ENCODE measurements around the gene HSCB.

HSCB gene

DNA sequence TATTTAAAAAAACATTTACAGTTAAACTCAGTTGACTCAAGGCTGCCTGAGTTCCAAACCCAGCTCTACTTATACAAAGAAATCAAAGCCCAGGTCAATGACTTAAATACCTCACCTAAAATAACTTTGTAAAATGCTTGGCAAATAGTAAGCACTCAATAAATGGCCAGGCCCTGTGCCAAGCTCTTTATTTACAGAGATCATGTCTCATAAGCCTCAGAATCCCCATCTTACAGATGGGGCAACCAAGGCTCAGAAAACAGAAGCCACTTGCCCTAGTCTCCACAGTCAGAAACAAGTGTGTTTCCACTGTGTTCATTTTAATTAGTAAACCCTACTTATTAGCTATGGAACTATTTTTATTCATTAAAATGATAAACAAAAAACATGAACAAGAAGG lies 31.7 kb upstream of the HSCB start:
- TF ChIP-seq, protein P1, sequence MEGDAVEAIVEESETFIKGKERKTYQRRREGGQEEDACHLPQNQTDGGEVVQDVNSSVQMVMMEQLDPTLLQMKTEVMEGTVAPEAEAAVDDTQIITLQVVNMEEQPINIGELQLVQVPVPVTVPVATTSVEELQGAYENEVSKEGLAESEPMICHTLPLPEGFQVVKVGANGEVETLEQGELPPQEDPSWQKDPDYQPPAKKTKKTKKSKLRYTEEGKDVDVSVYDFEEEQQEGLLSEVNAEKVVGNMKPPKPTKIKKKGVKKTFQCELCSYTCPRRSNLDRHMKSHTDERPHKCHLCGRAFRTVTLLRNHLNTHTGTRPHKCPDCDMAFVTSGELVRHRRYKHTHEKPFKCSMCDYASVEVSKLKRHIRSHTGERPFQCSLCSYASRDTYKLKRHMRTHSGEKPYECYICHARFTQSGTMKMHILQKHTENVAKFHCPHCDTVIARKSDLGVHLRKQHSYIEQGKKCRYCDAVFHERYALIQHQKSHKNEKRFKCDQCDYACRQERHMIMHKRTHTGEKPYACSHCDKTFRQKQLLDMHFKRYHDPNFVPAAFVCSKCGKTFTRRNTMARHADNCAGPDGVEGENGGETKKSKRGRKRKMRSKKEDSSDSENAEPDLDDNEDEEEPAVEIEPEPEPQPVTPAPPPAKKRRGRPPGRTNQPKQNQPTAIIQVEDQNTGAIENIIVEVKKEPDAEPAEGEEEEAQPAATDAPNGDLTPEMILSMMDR (IDR thresholded peaks at IDR 0.05; ENCODE audit: poor library complexity, severe bottlenecking), result no peak
- Histone ChIP-seq H3K27ac (ENCODE audit: poor library complexity, severe bottlenecking) (peak overlapping the region; percentile 98), H3K4me3 (ENCODE audit: severe bottlenecking) (no peak overlapping the region), H3K36me3 (ENCODE audit: low read depth) (peaks cover 59% of the 10 kb centered on the region), H3K27me3 (ENCODE audit: insufficient read depth, poor library complexity, severe bottlenecking) (no peaks in the 10 kb centered on the region), H3K9me3 (ENCODE audit: severe bottlenecking) (no peaks in the 10 kb centered on the region), H3K4me1 (ENCODE audit: insufficient read depth, poor library complexity, severe bottlenecking) (peaks cover 40% of the 10 kb centered on the region)
- DNase-seq (ENCODE audit: low spot score), result no peak
- no peak for ATAC-seq (ENCODE audit: low read depth)

DNA sequence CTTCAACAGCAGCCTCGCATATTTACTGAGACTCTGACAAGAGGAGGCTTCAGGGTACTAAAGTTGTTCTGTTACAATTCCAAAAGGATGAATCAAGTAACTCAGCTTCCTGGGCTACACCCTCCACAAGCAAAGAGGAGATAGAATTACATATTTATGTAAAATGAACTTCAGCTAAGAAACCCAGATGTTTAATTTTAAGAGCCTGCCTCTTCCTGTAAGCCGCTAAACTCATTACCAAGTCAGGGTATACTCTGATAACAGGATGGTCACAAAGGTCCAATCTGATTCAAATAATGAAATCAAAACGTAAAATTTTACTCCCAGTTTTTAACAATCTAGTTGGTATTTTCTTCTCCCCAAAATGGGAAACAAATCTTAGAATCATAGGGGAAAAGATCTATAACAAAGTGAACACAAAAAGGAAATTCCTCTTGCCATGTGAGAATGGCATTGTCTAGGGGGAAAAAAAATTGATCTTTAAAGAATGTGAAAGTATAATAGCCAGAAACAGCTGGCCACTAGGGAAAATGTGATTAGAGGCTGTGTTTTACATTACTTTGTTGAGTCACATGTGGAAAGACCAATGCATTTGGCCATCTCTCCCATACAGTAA lies 31.2 kb upstream of the HSCB start:
- ATAC-seq (ENCODE audit: low read depth) (peak; percentile 89), DNase-seq (ENCODE audit: low spot score) (no peak)
- Histone ChIP-seq H3K4me1 (ENCODE audit: insufficient read depth, poor library complexity, severe bottlenecking) (peaks cover 40% of the 10 kb centered on the region), H3K9me3 (ENCODE audit: severe bottlenecking) (no peaks in the 10 kb centered on the region), H3K4me3 (ENCODE audit: severe bottlenecking) (no peak overlapping the region), H3K36me3 (ENCODE audit: low read depth) (peaks cover 53% of the 10 kb centered on the region), H3K27me3 (ENCODE audit: insufficient read depth, poor library complexity, severe bottlenecking) (no peaks in the 10 kb centered on the region), H3K27ac (ENCODE audit: poor library complexity, severe bottlenecking) (peak overlapping the region; percentile 98)
- TF ChIP-seq, protein P1 (IDR thresholded peaks at IDR 0.05; ENCODE audit: poor library complexity, severe bottlenecking), result no peak

DNA sequence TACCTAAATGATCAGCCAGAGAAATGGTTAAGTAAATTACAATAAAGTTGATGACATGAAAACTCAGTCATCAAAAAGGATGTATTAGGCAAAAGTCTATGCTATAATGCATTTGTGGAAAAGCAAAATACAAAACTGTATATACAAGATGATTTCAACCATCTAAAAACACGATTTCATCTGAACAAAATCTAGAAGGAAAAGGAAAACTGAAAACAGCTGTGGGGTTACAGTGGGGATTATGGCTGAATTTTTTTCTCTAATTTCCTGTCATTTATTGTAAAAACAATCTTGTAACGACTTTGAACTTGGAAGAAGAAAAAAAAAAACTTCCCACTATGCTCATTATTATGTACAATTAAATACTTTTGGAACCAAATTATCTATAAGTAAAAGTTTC lies 30.5 kb upstream of the HSCB start:
- ATAC-seq (ENCODE audit: low read depth), result no peak
- no peak overlapping the region for H3K4me3 ChIP-seq (ENCODE audit: severe bottlenecking)
- DNase-seq (ENCODE audit: low spot score), result no peak
- peaks cover 40% of the 10 kb centered on the region for H3K4me1 ChIP-seq (ENCODE audit: insufficient read depth, poor library complexity, severe bottlenecking)
- H3K27me3 ChIP-seq (ENCODE audit: insufficient read depth, poor library complexity, severe bottlenecking), result no peaks in the 10 kb centered on the region
- TF ChIP-seq, protein P1 (IDR thresholded peaks at IDR 0.05; ENCODE audit: poor library complexity, severe bottlenecking), result no peak
- peaks cover 50% of the 10 kb centered on the region for H3K36me3 ChIP-seq (ENCODE audit: low read depth)
- H3K27ac ChIP-seq (ENCODE audit: poor library complexity, severe bottlenecking), result peak overlapping the region; percentile 98
- no peaks in the 10 kb centered on the region for H3K9me3 ChIP-seq (ENCODE audit: severe bottlenecking)

DNA sequence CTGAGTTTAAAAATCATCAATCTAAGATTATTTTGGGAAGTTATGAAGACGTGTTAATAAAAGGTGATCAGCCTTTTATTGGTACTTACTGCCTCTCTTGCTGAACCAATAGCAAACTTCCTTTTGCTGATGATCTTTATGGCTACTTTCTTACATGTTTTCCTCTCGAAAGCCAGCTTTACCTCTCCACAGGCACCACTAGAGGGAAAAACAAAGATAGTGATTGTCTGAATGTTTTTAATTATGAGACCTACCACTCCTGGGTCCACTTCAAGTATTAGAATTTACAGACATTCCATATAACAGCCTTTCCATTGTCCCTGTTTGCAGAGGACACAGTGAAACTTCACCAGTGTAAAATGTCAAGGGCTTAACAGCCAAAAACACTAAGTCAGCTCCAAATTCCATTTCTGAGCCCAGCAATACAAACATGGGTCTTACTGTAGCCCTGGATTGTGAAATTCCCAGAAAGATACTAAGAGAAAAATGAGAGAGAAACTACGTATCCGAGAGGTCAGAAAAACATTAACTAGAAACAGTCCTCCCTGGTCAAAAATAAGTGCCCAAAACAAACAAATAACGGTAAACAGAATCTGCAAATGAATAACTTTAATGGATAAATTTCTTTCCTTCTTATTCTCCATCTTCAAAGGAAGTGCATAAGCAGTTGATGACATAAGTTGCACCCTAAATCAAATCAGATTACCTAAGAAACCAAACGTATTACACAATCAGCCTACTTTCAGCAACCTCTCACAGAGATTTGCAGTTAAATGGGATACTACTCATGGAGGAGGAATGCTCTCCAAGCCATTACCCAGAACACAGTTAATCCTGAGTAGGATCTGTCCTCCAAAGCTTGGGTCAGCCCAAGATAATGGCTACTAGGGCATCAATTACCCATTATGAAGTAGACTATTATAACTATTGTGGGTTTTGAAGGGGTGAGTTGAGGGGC lies 29.7 kb upstream of the HSCB start:
- TF ChIP-seq, protein P1 (IDR thresholded peaks at IDR 0.05; ENCODE audit: poor library complexity, severe bottlenecking), result no peak
- H3K9me3 ChIP-seq (ENCODE audit: severe bottlenecking), result no peaks in the 10 kb centered on the region
- no peak for DNase-seq (ENCODE audit: low spot score)
- H3K27ac ChIP-seq (ENCODE audit: poor library complexity, severe bottlenecking), result peak overlapping the region; percentile 98
- H3K27me3 ChIP-seq (ENCODE audit: insufficient read depth, poor library complexity, severe bottlenecking), result no peaks in the 10 kb centered on the region
- ATAC-seq (ENCODE audit: low read depth), result peak; percentile 93
- H3K4me3 ChIP-seq (ENCODE audit: severe bottlenecking), result no peak overlapping the region
- H3K4me1 ChIP-seq (ENCODE audit: insufficient read depth, poor library complexity, severe bottlenecking), result peaks cover 40% of the 10 kb centered on the region
- H3K36me3 ChIP-seq (ENCODE audit: low read depth), result peaks cover 52% of the 10 kb centered on the region

Data from RWPE2 (cell line).